ENCODE data around the gene SYDE2. TPM values are rescaled to one million over a fixed set of nuclear protein-coding genes. Genes with fewer than 3 reads are reported as not detected.
"Not testable (repeated sequence)": the region's sequence is repeated elsewhere in the genome, so short reads cannot be mapped to it uniquely, and the experiment has no call there.

The SYDE2 gene, protein sequence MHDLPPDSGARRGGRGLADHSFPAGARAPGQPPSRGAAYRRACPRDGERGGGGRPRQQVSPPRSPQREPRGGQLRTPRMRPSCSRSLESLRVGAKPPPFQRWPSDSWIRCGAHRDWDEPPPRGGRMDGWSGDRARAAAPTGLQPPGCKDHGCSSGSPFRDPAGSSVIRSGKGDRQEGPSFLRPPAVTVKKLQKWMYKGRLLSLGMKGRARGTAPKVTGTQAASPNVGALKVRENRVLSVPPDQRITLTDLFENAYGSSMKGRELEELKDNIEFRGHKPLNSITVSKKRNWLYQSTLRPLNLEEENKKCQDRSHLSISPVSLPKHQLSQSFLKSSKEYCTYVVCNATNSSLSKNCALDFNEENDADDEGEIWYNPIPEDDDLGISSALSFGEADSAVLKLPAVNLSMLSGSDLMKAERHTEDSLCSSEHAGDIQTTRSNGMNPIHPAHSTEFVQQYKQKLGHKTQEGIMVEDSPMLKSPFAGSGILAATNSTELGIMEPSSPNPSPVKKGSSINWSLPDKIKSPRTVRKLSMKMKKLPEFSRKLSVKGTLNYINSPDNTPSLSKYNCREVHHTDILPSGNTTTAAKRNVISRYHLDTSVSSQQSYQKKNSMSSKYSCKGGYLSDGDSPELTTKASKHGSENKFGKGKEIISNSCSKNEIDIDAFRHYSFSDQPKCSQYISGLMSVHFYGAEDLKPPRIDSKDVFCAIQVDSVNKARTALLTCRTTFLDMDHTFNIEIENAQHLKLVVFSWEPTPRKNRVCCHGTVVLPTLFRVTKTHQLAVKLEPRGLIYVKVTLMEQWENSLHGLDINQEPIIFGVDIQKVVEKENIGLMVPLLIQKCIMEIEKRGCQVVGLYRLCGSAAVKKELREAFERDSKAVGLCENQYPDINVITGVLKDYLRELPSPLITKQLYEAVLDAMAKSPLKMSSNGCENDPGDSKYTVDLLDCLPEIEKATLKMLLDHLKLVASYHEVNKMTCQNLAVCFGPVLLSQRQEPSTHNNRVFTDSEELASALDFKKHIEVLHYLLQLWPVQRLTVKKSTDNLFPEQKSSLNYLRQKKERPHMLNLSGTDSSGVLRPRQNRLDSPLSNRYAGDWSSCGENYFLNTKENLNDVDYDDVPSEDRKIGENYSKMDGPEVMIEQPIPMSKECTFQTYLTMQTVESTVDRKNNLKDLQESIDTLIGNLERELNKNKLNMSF
- 13.0 and 13.8 TPM in 2 replicates for total RNA-seq

DNA sequence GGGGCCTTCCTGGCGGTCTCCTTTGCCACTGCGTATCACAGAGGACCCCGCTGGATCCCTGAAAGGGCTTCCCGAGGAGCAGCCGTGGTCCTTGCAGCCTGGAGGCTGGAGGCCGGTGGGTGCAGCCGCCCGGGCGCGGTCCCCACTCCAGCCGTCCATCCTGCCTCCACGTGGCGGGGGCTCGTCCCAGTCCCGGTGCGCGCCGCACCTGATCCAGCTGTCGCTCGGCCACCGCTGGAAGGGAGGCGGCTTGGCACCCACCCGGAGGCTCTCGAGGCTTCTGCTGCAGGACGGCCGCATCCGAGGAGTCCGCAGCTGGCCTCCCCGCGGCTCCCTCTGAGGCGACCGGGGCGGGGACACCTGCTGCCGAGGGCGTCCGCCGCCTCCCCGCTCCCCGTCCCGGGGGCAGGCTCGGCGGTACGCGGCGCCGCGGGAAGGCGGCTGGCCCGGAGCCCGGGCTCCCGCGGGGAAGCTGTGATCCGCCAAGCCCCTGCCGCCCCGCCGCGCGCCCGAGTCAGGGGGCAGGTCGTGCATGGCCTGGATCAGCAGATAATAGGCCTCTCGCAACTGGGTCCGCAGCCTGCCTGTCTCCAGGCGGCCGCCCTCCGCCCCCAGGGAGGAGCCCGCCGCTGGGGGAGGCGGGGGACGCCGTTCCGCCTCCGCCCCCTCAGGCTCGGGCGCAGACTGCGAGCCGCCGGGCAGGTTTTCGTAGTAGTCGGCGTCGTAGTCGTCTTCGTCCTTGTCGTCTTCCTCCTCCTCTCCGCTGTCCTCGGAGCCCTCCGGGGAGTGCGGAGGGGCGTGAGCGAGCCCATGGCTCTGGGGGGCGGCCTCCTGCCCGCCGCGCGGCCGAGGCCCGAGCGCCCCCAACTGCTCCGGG is at the start of gene SYDE2:
Gene SYDE2, minus strand, starts transcription at position 554 of the 877 bp plus-strand sequence. Its CDS starts 20 bp downstream, at position 534.
- peak within 1 kb of the TSS; percentile 98 for H3K4me2 ChIP-seq (ENCODE audit: insufficient read depth, low read length)
- H2AFZ ChIP-seq (ENCODE audit: low read length), result peak within 1 kb of the TSS; percentile 96
- peak within 1 kb of the TSS; percentile 59 for H3K27ac ChIP-seq (ENCODE audit: low read depth, low read length)
- H3K27me3 ChIP-seq (ENCODE audit: insufficient read depth, low read length), result no peaks in the 10 kb centered on the region
- peaks cover 7% of the 10 kb centered on the region for H4K20me1 ChIP-seq (ENCODE audit: insufficient read depth, low read length)
- peak within 1 kb of the TSS; percentile 89 for H3K4me3 ChIP-seq (ENCODE audit: insufficient read depth, low read length)
- H3K36me3 ChIP-seq (ENCODE audit: insufficient read depth, low read length), result no peaks in the 10 kb centered on the region
- peaks cover 10% of the 10 kb centered on the region for H3K79me2 ChIP-seq (ENCODE audit: insufficient read depth, low read length)
- no peaks in the 10 kb centered on the region for H3K9me3 ChIP-seq (ENCODE audit: low read depth, low read length)
- H3K4me1 ChIP-seq (ENCODE audit: insufficient read depth, low read length), result peaks cover 39% of the 10 kb centered on the region
- TF ChIP-seq, protein P1, sequence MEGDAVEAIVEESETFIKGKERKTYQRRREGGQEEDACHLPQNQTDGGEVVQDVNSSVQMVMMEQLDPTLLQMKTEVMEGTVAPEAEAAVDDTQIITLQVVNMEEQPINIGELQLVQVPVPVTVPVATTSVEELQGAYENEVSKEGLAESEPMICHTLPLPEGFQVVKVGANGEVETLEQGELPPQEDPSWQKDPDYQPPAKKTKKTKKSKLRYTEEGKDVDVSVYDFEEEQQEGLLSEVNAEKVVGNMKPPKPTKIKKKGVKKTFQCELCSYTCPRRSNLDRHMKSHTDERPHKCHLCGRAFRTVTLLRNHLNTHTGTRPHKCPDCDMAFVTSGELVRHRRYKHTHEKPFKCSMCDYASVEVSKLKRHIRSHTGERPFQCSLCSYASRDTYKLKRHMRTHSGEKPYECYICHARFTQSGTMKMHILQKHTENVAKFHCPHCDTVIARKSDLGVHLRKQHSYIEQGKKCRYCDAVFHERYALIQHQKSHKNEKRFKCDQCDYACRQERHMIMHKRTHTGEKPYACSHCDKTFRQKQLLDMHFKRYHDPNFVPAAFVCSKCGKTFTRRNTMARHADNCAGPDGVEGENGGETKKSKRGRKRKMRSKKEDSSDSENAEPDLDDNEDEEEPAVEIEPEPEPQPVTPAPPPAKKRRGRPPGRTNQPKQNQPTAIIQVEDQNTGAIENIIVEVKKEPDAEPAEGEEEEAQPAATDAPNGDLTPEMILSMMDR (IDR thresholded peaks at IDR 0.05; ENCODE audit: extremely low read depth, low read depth, low read length), result no peak
- DNase-seq (ENCODE audit: insufficient read length, low spot score, missing footprints), result peak; percentile 97

DNA sequence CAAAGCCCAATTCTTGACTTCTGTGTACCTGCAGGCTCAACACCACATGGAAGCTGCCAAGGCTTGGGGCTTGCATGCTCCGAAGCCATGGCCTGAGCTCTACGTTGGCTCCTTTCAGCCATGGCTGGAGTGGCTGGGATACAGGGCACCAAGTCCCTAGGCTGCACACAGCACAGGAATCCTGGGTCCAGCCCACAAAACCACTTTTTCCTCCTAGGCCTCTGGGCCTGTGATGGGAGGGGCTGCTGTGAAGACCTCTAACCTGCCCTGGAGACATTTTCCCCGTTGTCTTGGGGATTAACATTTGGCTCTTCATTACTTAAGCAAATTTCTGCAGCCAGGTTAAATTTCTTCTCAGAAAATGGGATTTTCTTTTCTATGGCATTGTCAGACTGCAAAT is 48.2 kb upstream of the SYDE2 start:
- H2AFZ ChIP-seq (ENCODE audit: low read length); H3K4me2 ChIP-seq (ENCODE audit: insufficient read depth, low read length); H3K79me2 ChIP-seq (ENCODE audit: insufficient read depth, low read length); H3K9me3 ChIP-seq (ENCODE audit: low read depth, low read length); DNase-seq (ENCODE audit: insufficient read length, low spot score, missing footprints); H3K27ac ChIP-seq (ENCODE audit: low read depth, low read length); H3K4me3 ChIP-seq (ENCODE audit: insufficient read depth, low read length); H3K27me3 ChIP-seq (ENCODE audit: insufficient read depth, low read length): not testable (repeated sequence)
- Histone ChIP-seq H3K4me1 (ENCODE audit: insufficient read depth, low read length) (peaks cover 20% of the 10 kb centered on the region), H3K36me3 (ENCODE audit: insufficient read depth, low read length) (peaks cover 22% of the 10 kb centered on the region), H4K20me1 (ENCODE audit: insufficient read depth, low read length) (peaks cover 13% of the 10 kb centered on the region)

DNA sequence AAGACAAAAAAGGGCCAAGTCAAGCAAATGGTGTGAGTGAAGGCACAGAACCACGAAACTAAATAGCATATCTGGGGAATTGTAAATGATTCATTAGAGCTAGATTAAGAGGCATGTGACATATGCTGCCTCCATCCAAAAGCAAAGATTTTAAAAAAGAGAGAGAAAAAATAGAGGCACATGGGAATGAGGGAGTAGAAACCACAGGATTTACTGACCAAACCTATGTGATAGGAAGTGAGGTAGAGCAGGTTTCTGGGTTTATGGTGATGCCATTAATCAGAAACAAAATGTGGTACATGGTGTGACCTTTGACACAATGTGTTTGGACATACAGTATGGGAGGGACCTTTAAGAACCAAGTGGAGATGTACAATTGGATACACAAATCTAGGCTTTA is 45.1 kb upstream of the SYDE2 start:
- peak; percentile 49 for DNase-seq (ENCODE audit: insufficient read length, low spot score, missing footprints)
- Histone ChIP-seq H3K27me3 (ENCODE audit: insufficient read depth, low read length) (no peaks in the 10 kb centered on the region), H3K4me2 (ENCODE audit: insufficient read depth, low read length) (no peak overlapping the region), H3K9me3 (ENCODE audit: low read depth, low read length) (no peaks in the 10 kb centered on the region), H3K4me3 (ENCODE audit: insufficient read depth, low read length) (no peak overlapping the region), H3K36me3 (ENCODE audit: insufficient read depth, low read length) (no peaks in the 10 kb centered on the region), H2AFZ (ENCODE audit: low read length) (no peak overlapping the region), H4K20me1 (ENCODE audit: insufficient read depth, low read length) (no peaks in the 10 kb centered on the region), H3K27ac (ENCODE audit: low read depth, low read length) (peak overlapping the region; percentile 2), H3K4me1 (ENCODE audit: insufficient read depth, low read length) (peaks cover 31% of the 10 kb centered on the region), H3K79me2 (ENCODE audit: insufficient read depth, low read length) (no peaks in the 10 kb centered on the region)
- TF ChIP-seq, protein P1 (IDR thresholded peaks at IDR 0.05; ENCODE audit: extremely low read depth, low read depth, low read length), result no peak

DNA sequence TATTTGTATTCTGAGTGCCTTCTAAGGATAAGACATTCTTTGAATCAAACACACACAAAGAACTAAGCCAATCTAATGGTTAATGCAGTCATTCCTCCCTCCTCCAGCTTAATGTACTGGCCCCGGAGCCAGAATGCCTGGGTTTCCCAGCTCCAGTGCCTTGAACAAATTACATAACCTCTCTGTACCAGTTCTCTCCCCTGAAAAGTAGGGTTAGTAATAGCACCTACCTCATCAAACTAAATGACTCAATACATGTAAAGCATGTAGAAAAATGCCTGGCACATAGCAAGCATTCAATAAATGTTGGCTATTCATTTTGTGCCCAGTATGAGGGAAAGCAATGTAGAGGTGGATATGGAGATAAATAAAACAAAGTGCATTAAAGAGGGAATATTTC is 44.6 kb upstream of the SYDE2 start:
- no peak overlapping the region for H3K4me2 ChIP-seq (ENCODE audit: insufficient read depth, low read length)
- no peaks in the 10 kb centered on the region for H3K36me3 ChIP-seq (ENCODE audit: insufficient read depth, low read length)
- no peak for DNase-seq (ENCODE audit: insufficient read length, low spot score, missing footprints)
- no peaks in the 10 kb centered on the region for H3K27me3 ChIP-seq (ENCODE audit: insufficient read depth, low read length)
- H3K27ac ChIP-seq (ENCODE audit: low read depth, low read length), result peak overlapping the region; percentile 38
- no peak overlapping the region for H2AFZ ChIP-seq (ENCODE audit: low read length)
- no peaks in the 10 kb centered on the region for H4K20me1 ChIP-seq (ENCODE audit: insufficient read depth, low read length)
- H3K9me3 ChIP-seq (ENCODE audit: low read depth, low read length), result no peaks in the 10 kb centered on the region
- TF ChIP-seq, protein P1 (IDR thresholded peaks at IDR 0.05; ENCODE audit: extremely low read depth, low read depth, low read length), result no peak
- H3K4me1 ChIP-seq (ENCODE audit: insufficient read depth, low read length), result peaks cover 31% of the 10 kb centered on the region
- H3K4me3 ChIP-seq (ENCODE audit: insufficient read depth, low read length), result no peak overlapping the region
- no peaks in the 10 kb centered on the region for H3K79me2 ChIP-seq (ENCODE audit: insufficient read depth, low read length)
